H1 (cell line): ENCODE results near the gene ENKUR. TPM values are rescaled to one million over a fixed set of nuclear protein-coding genes. Genes with fewer than 3 reads are reported as not detected.

Experiments
- CTCF ChIA-PET: fragments of 300-600 bp; sonication (Branson Sonifier 250); formaldehyde crosslinking; loops from one replicate; lab custom pipeline; 2021; ENCODE audit not compliant: partially characterized antibody; lab: Charles Lee
- POLR2A ChIA-PET: fragments of 300-600 bp; sonication (Branson Sonifier 250); formaldehyde crosslinking; loops from one replicate; lab custom pipeline; 2021; ENCODE audit warnings: inconsistent platforms; ENCODE audit not compliant: partially characterized antibody; lab: Charles Lee
- DNase-seq, 2 experiments: peaks; one replicate each; pipeline versions ENCODE4 v3.0.0 to v3.0.0-alpha.2; 2010 to 2022; ENCODE audit warnings: low spot score in 2 of 2, low read depth in 1 of 2, mixed read lengths in 1 of 2
- FAIRE-seq: peaks from 2 replicates; lab custom pipeline; 2011; peaks lifted over from hg19 to GRCh38; lab: Jason Lieb, UNC
- H2AFZ ChIP-seq: 2 replicates; pipeline ENCODE4 v1.8.1; 2012; ENCODE audit warnings: low read length, inconsistent platforms
- H2AK5ac ChIP-seq: 2 replicates; pipeline ENCODE4 v1.6.1; 2013; ENCODE audit warnings: low read depth, low read length
- H2BK120ac ChIP-seq: replicated peaks from 2 replicates; pipeline ENCODE3; 2013; ENCODE audit warnings: low read depth, low read length, inconsistent platforms
- H2BK12ac ChIP-seq: 2 replicates; pipeline ENCODE4 v1.6.1; 2013; ENCODE audit warnings: low read depth, low read length
- H2BK15ac ChIP-seq: 2 replicates; pipeline ENCODE4 v1.6.1; 2013; ENCODE audit warnings: low read length
- H2BK20ac ChIP-seq: 2 replicates; pipeline ENCODE4 v1.6.1; 2013; ENCODE audit warnings: low read length
- H2BK5ac ChIP-seq: 2 replicates; pipeline ENCODE4 v1.6.1; 2013; ENCODE audit warnings: low read depth, low read length
- H3K14ac ChIP-seq: 2 replicates; pipeline ENCODE4 v1.6.1; 2013; ENCODE audit warnings: inconsistent platforms; ENCODE audit not compliant: insufficient read length
- H3K18ac ChIP-seq: 2 replicates; pipeline ENCODE4 v1.6.1; 2013; ENCODE audit warnings: low read length; ENCODE audit errors: extremely low read depth
- H3K23ac ChIP-seq: 2 replicates; pipeline ENCODE4 v1.6.1; 2013; ENCODE audit warnings: inconsistent platforms; ENCODE audit not compliant: insufficient read length
- H3K23me2 ChIP-seq: 2 replicates; pipeline ENCODE4 v1.6.1; 2013; ENCODE audit warnings: low read depth, low read length
- H3K27ac ChIP-seq: 2 replicates; pipeline ENCODE4 v1.6.1; 2011; ENCODE audit warnings: low read depth, low read length, inconsistent platforms
- H3K27me3 ChIP-seq, 4 experiments: replicated peaks in 1 of 4; 1 replicate in 1 of 4; 2 replicates in 3 of 4; pipeline versions ENCODE4 v1.6.1 to v1.8.1; 2011 to 2013; ENCODE audit warnings: low read length in 3 of 4, mild to moderate bottlenecking in 3 of 4, inconsistent platforms in 2 of 4, mixed read lengths in 2 of 4, moderate library complexity in 1 of 4; ENCODE audit not compliant: control insufficient read depth in 3 of 4, insufficient read depth in 3 of 4; ENCODE audit errors: extremely low read depth in 1 of 4
- H3K36me3 ChIP-seq, 4 experiments: 2 replicates each; pipeline versions ENCODE4 v1.6.1 to v1.8.1; 2011 to 2013; ENCODE audit warnings: mild to moderate bottlenecking in 4 of 4, low read length in 3 of 4, moderate library complexity in 2 of 4, control low read depth in 1 of 4, inconsistent platforms in 1 of 4; ENCODE audit not compliant: insufficient read depth in 4 of 4, control insufficient read depth in 2 of 4
- H3K4ac ChIP-seq: replicated peaks from 2 replicates; pipeline ENCODE3; 2013; ENCODE audit warnings: low read length, low read depth, mixed read lengths, inconsistent platforms; ENCODE audit not compliant: insufficient read length
- H3K4me1 ChIP-seq, 4 experiments: replicated peaks in 1 of 4; 1 replicate in 1 of 4; 2 replicates in 3 of 4; pipeline versions ENCODE4 v1.6.1 to v1.8.1; 2011 to 2013; ENCODE audit warnings: low read length in 3 of 4, inconsistent platforms in 2 of 4, mixed read lengths in 1 of 4; ENCODE audit not compliant: insufficient read depth in 4 of 4, control insufficient read depth in 3 of 4
- H3K4me2 ChIP-seq, 2 experiments: 2 replicates each; pipeline versions ENCODE4 v1.6.1 to v1.8.1; 2011 to 2013; ENCODE audit warnings: low read depth in 2 of 2, low read length in 2 of 2, control low read depth in 1 of 2, inconsistent platforms in 1 of 2, mild to moderate bottlenecking in 1 of 2; ENCODE audit not compliant: insufficient read depth in 1 of 2
- H3K4me3 ChIP-seq, 4 experiments: fragments of 200-600, 300-600 bp in 1 of 4; sonication (generic), shearing (Covaris generic), sonication (Bioruptor Twin) in 1 of 4; 2 replicates each; pipeline versions ENCODE4 v1.5.1 to v1.8.1; 2011 to 2016; ENCODE audit warnings: low read length in 4 of 4, low read depth in 3 of 4, control low read depth in 2 of 4, inconsistent platforms in 2 of 4, mild to moderate bottlenecking in 2 of 4, mixed read lengths in 1 of 4, moderate library complexity in 1 of 4; ENCODE audit not compliant: insufficient read depth in 2 of 4; ENCODE audit errors: extremely low read depth in 1 of 4
- H3K56ac ChIP-seq: replicated peaks from 2 replicates; pipeline ENCODE3; 2013; ENCODE audit warnings: low read depth, mild to moderate bottlenecking, mixed read lengths, low read length, inconsistent platforms; ENCODE audit not compliant: insufficient read length
- H3K79me1 ChIP-seq: 2 replicates; pipeline ENCODE4 v1.6.1; 2013; ENCODE audit warnings: low read depth, low read length, control low read depth
- H3K79me2 ChIP-seq, 2 experiments: 2 replicates each; pipeline versions ENCODE4 v1.6.1 to v1.8.1; 2012 to 2013; ENCODE audit warnings: low read length in 2 of 2, mild to moderate bottlenecking in 2 of 2, inconsistent platforms in 1 of 2; ENCODE audit not compliant: insufficient read depth in 2 of 2, control insufficient read depth in 1 of 2
- H3K9ac ChIP-seq, 4 experiments: replicated peaks in 1 of 4; 1 replicate in 1 of 4; 2 replicates in 3 of 4; pipeline versions ENCODE4 v1.6.1 to v1.8.1; 2011 to 2013; ENCODE audit warnings: low read depth in 3 of 4, low read length in 3 of 4, control low read depth in 2 of 4, mild to moderate bottlenecking in 2 of 4, moderate library complexity in 2 of 4, inconsistent platforms in 1 of 4; ENCODE audit errors: extremely low read depth in 1 of 4
- H3K9me3 ChIP-seq, 2 experiments: 2 replicates each; pipeline versions ENCODE4 v1.6.1 to v1.8.1; 2012 to 2013; ENCODE audit warnings: mild to moderate bottlenecking in 2 of 2, moderate library complexity in 2 of 2, control low read depth in 1 of 2, inconsistent platforms in 1 of 2, low read depth in 1 of 2, low read length in 1 of 2, mixed read lengths in 1 of 2; ENCODE audit not compliant: insufficient read depth in 2 of 2
- H4K20me1 ChIP-seq, 2 experiments: replicated peaks in 1 of 2; 2 replicates each; pipeline versions ENCODE3 to v1.8.1; 2011 to 2013; ENCODE audit warnings: inconsistent platforms in 2 of 2, low read length in 2 of 2, mild to moderate bottlenecking in 1 of 2; ENCODE audit not compliant: insufficient read depth in 2 of 2, control insufficient read depth in 1 of 2
- H4K5ac ChIP-seq: 2 replicates; pipeline ENCODE4 v1.6.1; 2013; ENCODE audit warnings: low read length, low read depth, mixed read lengths, inconsistent platforms; ENCODE audit not compliant: insufficient read length
- H4K8ac ChIP-seq: 2 replicates; pipeline ENCODE4 v1.8.0; 2013; ENCODE audit warnings: mild to moderate bottlenecking, moderate library complexity, low read length, inconsistent platforms; ENCODE audit not compliant: insufficient read depth; ENCODE audit errors: extremely low read depth
- H4K91ac ChIP-seq: replicated peaks from 2 replicates; pipeline ENCODE3; 2013; ENCODE audit warnings: low read length, mixed read lengths, inconsistent platforms; ENCODE audit not compliant: insufficient read length
- CBX5 ChIP-seq: fragments of 300-800, 300-1000 bp; sonication (generic); IDR thresholded peaks from 2 replicates; pipeline ENCODE4 v1.7.1; 2016; ENCODE audit warnings: antibody characterized with exemption, low read length, low read depth
- NANOG ChIP-seq: IDR thresholded peaks from 2 replicates; pipeline ENCODE4 v1.6.1; 2011; ENCODE audit warnings: low read length, low read depth, mild to moderate bottlenecking, inconsistent platforms; ENCODE audit not compliant: insufficient read depth, poor library complexity, severe bottlenecking
- NRF1 ChIP-seq: IDR thresholded peaks from 2 replicates; pipeline ENCODE4 v1.6.1; 2011; ENCODE audit warnings: mild to moderate bottlenecking, low read depth, low read length, improper control_type of control experiment
- SIN3A ChIP-seq, 2 experiments: IDR thresholded peaks in 1 of 2; conservative IDR thresholded peaks in 1 of 2; 2 replicates each; pipeline ENCODE4 v1.6.1; 2011 to 2012; ENCODE audit warnings: low read length in 2 of 2, improper control_type of control experiment in 1 of 2, low read depth in 1 of 2, mild to moderate bottlenecking in 1 of 2
- SP2 ChIP-seq: IDR thresholded peaks from 2 replicates; pipeline ENCODE4 v1.6.1; 2012; ENCODE audit warnings: mild to moderate bottlenecking, low read length, inconsistent platforms
- SRF ChIP-seq: IDR thresholded peaks from 2 replicates; pipeline ENCODE4 v1.6.1; 2011; ENCODE audit warnings: mild to moderate bottlenecking, low read depth, low read length, moderate library complexity
- SUZ12 ChIP-seq: fragments of 200-600 bp; sonication (generic); IDR thresholded peaks from 2 replicates; pipeline ENCODE4 v1.6.1; 2012; ENCODE audit warnings: mild to moderate bottlenecking, inconsistent platforms, low read length, moderate library complexity, mixed read lengths
- TAF7 ChIP-seq: optimal IDR thresholded peaks from 2 replicates; pipeline ENCODE3; 2011; ENCODE audit warnings: low read depth, mild to moderate bottlenecking, inconsistent platforms, low read length, moderate library complexity, borderline replicate concordance
- TBP ChIP-seq: IDR thresholded peaks from 2 replicates; pipeline ENCODE4 v1.6.1; 2011; ENCODE audit warnings: low read depth, low read length, improper control_type of control experiment
- WGBS, 2 experiments: shearing (Covaris generic) in 1 of 2; methylation state at CpG; one replicate each; pipeline versions ENCODE4 v1.1.6 to v1.1.7; 2013 to 2015; ENCODE audit warnings: low lambda C conversion rate in 2 of 2, mixed read lengths in 2 of 2, inconsistent platforms in 1 of 2, low coverage in 1 of 2, missing lambda C conversion rate in 1 of 2; ENCODE audit not compliant: insufficient replicate concordance in 2 of 2, insufficient coverage in 1 of 2, insufficient read length in 1 of 2; ENCODE audit errors: extremely low coverage in 1 of 2, missing lambda C conversion rate in 1 of 2; 5-methylcytosine and 5-hydroxymethylcytosine counted together
- polyA plus RNA-seq, 7 experiments: library from polyadenylated mRNA; depleted of rRNA in 3 of 7; stranded (reverse) in 5 of 7; unstranded in 2 of 7; fragments of >200 nt in 5 of 7; fragments of 200-250 nt in 2 of 7; gene quantifications; 1 replicate in 5 of 7; 2 replicates in 1 of 7; 4 replicates in 1 of 7; pipeline versions ENCODE4 v1.2.1 to v1.2.3, GENCODE V29; 2011 to 2013; ENCODE audit warnings: missing spikeins in 2 of 7, mixed read lengths in 2 of 7
- total RNA-seq: library from RNA; stranded (reverse); fragmentation: NEBNext Ultra II Directional; extraction: Animal tissue kit (Norgen Biotek cat#: 25700); gene quantifications from 2 replicates; pipeline ENCODE4 v1.2.1, GENCODE V29; 2021
- TF ChIP-seq, protein P1 (sequence below): IDR thresholded peaks from 2 replicates; pipeline ENCODE4 v1.6.1; 2012; ENCODE audit warnings: inconsistent platforms
- TF ChIP-seq, protein P2 (sequence below): IDR thresholded peaks from 2 replicates; pipeline ENCODE4 v1.6.1; 2012; ENCODE audit warnings: low read length, inconsistent platforms

ENKUR gene
- total and polyA plus RNA-seq, 2 of the 8 experiments (the other 6 are each of a cell fraction or from before 2014, with no cell fraction given) = not detected

DNA sequence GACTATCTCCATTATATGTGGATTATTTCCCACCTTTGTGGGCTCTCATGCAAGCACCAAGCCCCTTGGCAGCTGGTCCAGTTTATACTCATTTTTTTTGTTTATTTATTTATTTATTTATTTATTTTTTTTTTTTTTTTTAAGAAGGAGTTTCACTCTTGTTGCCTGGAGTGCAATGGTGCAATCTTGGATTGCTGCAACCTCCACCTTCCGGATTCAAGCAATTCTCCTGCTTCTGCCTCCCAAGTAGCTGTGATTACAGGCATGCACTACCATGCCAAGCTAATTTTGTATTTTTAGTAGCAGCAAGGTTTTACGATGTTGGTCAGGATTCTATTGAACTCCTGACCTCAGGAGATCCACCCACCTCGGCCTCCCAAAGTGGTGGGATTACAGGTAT is 66.3 kb downstream of the ENKUR start:
- no peak for FAIRE-seq

More for the DNA sequence above, 66.3 kb downstream of the ENKUR start:
- POLR2A ChIA-PET = no interaction called here
- H2BK12ac ChIP-seq = no peak overlapping the region
- no peak overlapping the region for H4K5ac ChIP-seq
- H3K14ac ChIP-seq = no peak overlapping the region
- no peaks in the 10 kb centered on the region for H3K9me3 ChIP-seq
- 82% methylated on average over 3 of the region's 3 CpGs; no CpG with 5 or more reads in 1 of the 2 experiments for WGBS, 2 experiments
- DNase-seq = no peak
- H4K91ac ChIP-seq = no peak overlapping the region
- no peak overlapping the region for H3K4ac ChIP-seq
- H3K4me3 ChIP-seq = no peak overlapping the region
- H2BK20ac ChIP-seq = no peak overlapping the region
- no peaks in the 10 kb centered on the region for H3K27me3 ChIP-seq
- H4K8ac ChIP-seq = no peak overlapping the region
- no peak overlapping the region for H2AK5ac ChIP-seq
- H3K79me1 ChIP-seq = no peaks in the 10 kb centered on the region; the same call in 1 of the 2 replicates
- no peaks in the 10 kb centered on the region for H3K79me2 ChIP-seq
- no peak overlapping the region for H3K56ac ChIP-seq
- no peak overlapping the region for H2AFZ ChIP-seq
- H3K23me2 ChIP-seq = peaks cover 4% of the 10 kb centered on the region; the same call in 1 of the 2 replicates
- H2BK120ac ChIP-seq = no peak overlapping the region
- H2BK5ac ChIP-seq = no peak overlapping the region
- H3K23ac ChIP-seq = no peak overlapping the region
- no peak overlapping the region for H3K18ac ChIP-seq
- no peak overlapping the region for H3K9ac ChIP-seq
- H3K36me3 ChIP-seq = no peaks in the 10 kb centered on the region
- peaks cover 9 to 24% (median 17%) of the 10 kb centered on the region in 4 experiments; a peak in 6 of 7 replicates for H3K4me1 ChIP-seq
- no peaks in the 10 kb centered on the region for H4K20me1 ChIP-seq
- H2BK15ac ChIP-seq = no peak overlapping the region
- H3K4me2 ChIP-seq = no peak overlapping the region
- no peak overlapping the region for H3K27ac ChIP-seq
- CTCF ChIA-PET = no interaction called here
- no peak for TF ChIP-seq SUZ12
- TF ChIP-seq TBP = no peak
- no peak for TF ChIP-seq NRF1
- no peak for TF ChIP-seq SIN3A (conservative IDR thresholded peaks at IDR 0.05 in 1 of 2, IDR thresholded peaks at IDR 0.05 in 1 of 2; ENCODE audit: low read depth in 1 of 2, low read length in 2 of 2)
- no peak for TF ChIP-seq NANOG
- TF ChIP-seq SP2 = no peak
- TF ChIP-seq, protein P1, sequence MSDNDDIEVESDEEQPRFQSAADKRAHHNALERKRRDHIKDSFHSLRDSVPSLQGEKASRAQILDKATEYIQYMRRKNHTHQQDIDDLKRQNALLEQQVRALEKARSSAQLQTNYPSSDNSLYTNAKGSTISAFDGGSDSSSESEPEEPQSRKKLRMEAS = no peak
- no peak for TF ChIP-seq TAF7
- TF ChIP-seq, protein P2, sequence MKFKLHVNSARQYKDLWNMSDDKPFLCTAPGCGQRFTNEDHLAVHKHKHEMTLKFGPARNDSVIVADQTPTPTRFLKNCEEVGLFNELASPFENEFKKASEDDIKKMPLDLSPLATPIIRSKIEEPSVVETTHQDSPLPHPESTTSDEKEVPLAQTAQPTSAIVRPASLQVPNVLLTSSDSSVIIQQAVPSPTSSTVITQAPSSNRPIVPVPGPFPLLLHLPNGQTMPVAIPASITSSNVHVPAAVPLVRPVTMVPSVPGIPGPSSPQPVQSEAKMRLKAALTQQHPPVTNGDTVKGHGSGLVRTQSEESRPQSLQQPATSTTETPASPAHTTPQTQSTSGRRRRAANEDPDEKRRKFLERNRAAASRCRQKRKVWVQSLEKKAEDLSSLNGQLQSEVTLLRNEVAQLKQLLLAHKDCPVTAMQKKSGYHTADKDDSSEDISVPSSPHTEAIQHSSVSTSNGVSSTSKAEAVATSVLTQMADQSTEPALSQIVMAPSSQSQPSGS = no peak
- TF ChIP-seq CBX5 = no peak
- no peak for TF ChIP-seq SRF
